Kidney (tissue), 14 donors: ENCODE data around the gene ARHGEF10L. TPM values are rescaled to one million over a fixed set of nuclear protein-coding genes. Genes with fewer than 3 reads are reported as not detected.

Source experiments
- DNase-seq, 5 donors: peaks; one replicate each; pipeline ENCODE4 v3.0.0-alpha.2; 2013 to 2020
- FAIRE-seq: peaks from 2 replicates; lab custom pipeline; 2012; peaks lifted over from hg19 to GRCh38; lab: Jason Lieb, UNC
- H3K27ac ChIP-seq, 2 donors: one replicate each; pipeline ENCODE4 v1.7.0; 2013; ENCODE audit warnings: low read depth in 2 of 2, low read length in 2 of 2, inconsistent platforms in 1 of 2
- H3K27me3 ChIP-seq: one replicate; pipeline ENCODE4 v1.7.1; 2013; ENCODE audit warnings: low read length, inconsistent platforms; ENCODE audit not compliant: control insufficient read depth, insufficient read depth
- H3K36me3 ChIP-seq, 3 donors: one replicate each; pipeline versions ENCODE4 v1.7.0 to v1.7.1; 2013; ENCODE audit warnings: low read length in 3 of 3, control low read depth in 1 of 3, inconsistent platforms in 1 of 3; ENCODE audit not compliant: insufficient read depth in 3 of 3, control insufficient read depth in 2 of 3
- H3K4me1 ChIP-seq, 3 donors: one replicate each; pipeline versions ENCODE4 v1.7.0 to v1.7.1; 2013; ENCODE audit warnings: low read length in 3 of 3, inconsistent platforms in 1 of 3, low read depth in 1 of 3; ENCODE audit not compliant: control insufficient read depth in 2 of 3, insufficient read depth in 2 of 3
- H3K4me3 ChIP-seq, 3 donors: one replicate each; pipeline versions ENCODE4 v1.7.0 to v1.8.1; 2013; ENCODE audit warnings: low read length in 3 of 3, control low read depth in 1 of 3, inconsistent platforms in 1 of 3
- H3K9ac ChIP-seq, 3 donors: one replicate each; pipeline versions ENCODE4 v1.7.0 to v1.7.1; 2013; ENCODE audit warnings: low read length in 3 of 3, control low read depth in 1 of 3, inconsistent platforms in 1 of 3
- H3K9me3 ChIP-seq, 3 donors: one replicate each; pipeline versions ENCODE4 v1.7.0 to v1.7.1; 2013; ENCODE audit warnings: low read length in 3 of 3, control low read depth in 1 of 3, inconsistent platforms in 1 of 3; ENCODE audit not compliant: control insufficient read depth in 2 of 3, insufficient read depth in 1 of 3
- CTCF ChIP-seq: IDR thresholded peaks from 3 replicates; pipeline ENCODE4 v1.5.1; 2012; ENCODE audit warnings: mild to moderate bottlenecking, moderate library complexity, borderline replicate concordance; ENCODE audit not compliant: insufficient read depth; ENCODE audit errors: extremely low read depth
- intact Hi-C: fragments of 100-400 bp; cut with DNase I; formaldehyde crosslinking; loops from one replicate; pipeline ENCODE4 v1.11.1; 2022
- polyA plus RNA-seq: library from polyadenylated mRNA; stranded (reverse); fragments of 350-450 nt; fragmentation: Illumina TruSeq; extraction: RNeasy Lipid Tissue Mini Kit (QIAGEN cat#74804); gene quantifications from one replicate; pipeline ENCODE4 v1.2.3, GENCODE V29; 2014; ENCODE audit warnings: low read depth, low replicate concordance; ENCODE audit not compliant: insufficient read depth
- total RNA-seq: library from RNA; stranded (reverse); fragmentation: NEBNext Ultra II Directional; extraction: Animal tissue kit (Norgen Biotek cat#: 25700); gene quantifications from one replicate; pipeline ENCODE4 v1.2.1, GENCODE V29; 2021
- donor health status: control.
- donor health status: control.
- donor health status: control.
- donor health status: control.
- donor health status: control.
- donor health status: DM: yes; HTN: yes; CAD: no.
- donor health status: Normal renal cell carcinoma (clear cell type).

ARHGEF10L gene
- total and polyA plus RNA-seq, 2 donors from 2014 or later = 40.8 to 91.9 TPM

- H3K4me3 ChIP-seq = no peak overlapping the region
- H3K27ac ChIP-seq = peak overlapping the region; percentile 27 to 51
- no peaks in the 10 kb centered on the region for H3K9me3 ChIP-seq
- no peaks in the 10 kb centered on the region for H3K27me3 ChIP-seq
- no peak for TF ChIP-seq CTCF
- peaks cover 0 to 33% (median 8%) of the 10 kb centered on the region in 3 donors for H3K4me1 ChIP-seq
- FAIRE-seq = no peak
- intact Hi-C loops = no loop called here
- no peak for DNase-seq
- H3K9ac ChIP-seq = peak overlapping the region in 1 of 3 donors; percentile 31
- H3K36me3 ChIP-seq = no peaks in the 10 kb centered on the region
These were observed 5.9 kb downstream of the ARHGEF10L start for GRCh38 chr1:17545356-17545755.

- Histone ChIP-seq H3K4me1 (peaks cover 3 to 39% (median 6%) of the 10 kb centered on the region in 3 donors), H3K9me3 (no peaks in the 10 kb centered on the region), H3K4me3 (no peak overlapping the region), H3K9ac (peak overlapping the region in 1 of 3 donors; percentile 19), H3K27me3 (no peaks in the 10 kb centered on the region), H3K36me3 (no peaks in the 10 kb centered on the region), H3K27ac (peak overlapping the region in 1 of 2 donors; percentile 6)
- FAIRE-seq (no peak), DNase-seq (peak in 1 of 5 donors; percentile 64)
- intact Hi-C loops = no loop called here
- TF ChIP-seq CTCF = no peak
These were observed 7.6 kb downstream of the ARHGEF10L start for GRCh38 chr1:17546946-17547670.

GRCh38 chr1:17549384-17549783 lies 9.9 kb downstream of the ARHGEF10L start:
- no peak for TF ChIP-seq CTCF
- DNase-seq (no peak), FAIRE-seq (no peak)
- Histone ChIP-seq H3K4me3 (peak overlapping the region in 1 of 3 donors; percentile 12), H3K9me3 (no peaks in the 10 kb centered on the region), H3K27ac (peak overlapping the region; percentile 7 to 86), H3K9ac (peak overlapping the region in 1 of 3 donors; percentile 27), H3K27me3 (no peaks in the 10 kb centered on the region), H3K36me3 (no peaks in the 10 kb centered on the region), H3K4me1 (peaks cover 3 to 33% (median 15%) of the 10 kb centered on the region in 3 donors)
- intact Hi-C loops = no loop called here
